ENCODE data around the gene SGCD.

The SGCD gene

DNA sequence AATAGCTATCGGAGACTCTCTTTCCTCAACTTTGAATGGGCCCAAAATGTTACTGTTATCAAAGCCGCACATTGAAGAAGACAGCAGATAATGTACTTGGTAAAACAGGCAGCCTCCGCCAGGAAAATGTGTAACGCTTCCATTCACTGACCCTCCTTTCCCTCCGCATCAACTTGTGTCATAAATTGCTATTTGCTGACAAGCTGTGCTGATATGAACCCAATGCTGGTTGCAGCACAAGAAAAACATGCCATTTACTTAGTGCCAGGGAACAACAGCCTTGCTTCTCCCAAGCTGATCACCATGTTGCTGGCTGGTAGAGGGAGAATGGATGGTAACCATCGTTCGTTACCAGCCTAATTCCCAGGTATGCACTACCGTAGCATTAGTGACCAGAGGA, 360.6 kb downstream of the SGCD start:
- no peak for DNase-seq (ENCODE audit: low read depth in 3 of 3)

DNA sequence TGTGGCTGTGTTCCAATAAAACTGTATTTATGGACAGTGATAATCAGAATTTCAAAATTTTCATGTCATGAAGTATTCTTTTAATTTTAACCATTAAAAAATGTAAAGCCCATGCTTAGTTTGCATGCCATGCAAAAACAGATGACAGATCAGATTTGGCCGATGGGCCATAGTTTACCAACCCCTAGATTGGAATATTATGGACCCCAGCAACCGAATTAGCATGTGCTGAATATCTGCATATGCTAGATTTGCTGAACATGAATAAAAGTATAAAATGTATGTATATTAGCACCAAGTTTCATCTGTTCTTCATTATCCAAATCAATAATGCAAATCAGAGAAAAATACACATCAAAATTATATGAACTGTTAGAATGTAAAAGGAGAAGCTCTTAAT, 364.6 kb downstream of the SGCD start:
- DNase-seq (ENCODE audit: low read depth in 3 of 3) = no peak

DNA sequence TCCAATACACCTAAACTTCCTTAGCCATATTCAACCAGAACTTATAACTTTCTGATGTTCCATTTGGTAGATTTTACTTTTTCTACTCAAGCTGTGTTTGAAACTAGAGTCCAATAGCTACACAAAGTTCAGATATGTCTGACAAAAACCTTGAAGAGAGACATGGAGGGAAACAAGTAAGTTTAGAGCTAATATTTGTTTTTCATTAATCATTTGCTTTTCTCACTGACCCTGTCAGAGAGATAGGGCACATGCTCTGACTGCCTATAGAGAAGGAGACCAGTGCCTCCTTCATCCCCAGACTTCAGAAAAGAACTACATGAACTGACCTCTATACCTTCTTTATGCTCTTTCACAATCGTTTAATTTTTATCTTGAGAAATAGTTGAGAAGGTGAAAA, 366.1 kb downstream of the SGCD start:
- DNase-seq (ENCODE audit: low read depth in 3 of 3) = no peak

DNA sequence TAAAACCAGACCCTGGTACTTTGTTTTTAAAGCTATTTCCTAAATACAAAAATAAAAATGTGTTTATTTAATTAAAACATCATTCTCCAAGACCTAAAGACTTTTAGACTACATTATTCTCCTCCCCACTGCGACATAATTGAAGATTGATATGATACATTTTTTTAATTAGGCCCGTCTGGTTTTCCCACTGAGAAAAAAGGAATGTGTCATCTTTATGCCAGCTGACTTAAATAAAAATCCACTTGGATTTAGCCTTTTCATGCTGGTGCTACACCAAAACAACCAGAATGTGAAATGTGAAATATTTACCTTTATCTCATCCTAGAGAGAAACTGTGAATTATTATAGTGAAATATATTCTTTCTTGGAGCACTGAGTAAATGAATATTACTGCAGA, 367.6 kb downstream of the SGCD start:
- DNase-seq (ENCODE audit: low read depth in 3 of 3) = no peak

DNA sequence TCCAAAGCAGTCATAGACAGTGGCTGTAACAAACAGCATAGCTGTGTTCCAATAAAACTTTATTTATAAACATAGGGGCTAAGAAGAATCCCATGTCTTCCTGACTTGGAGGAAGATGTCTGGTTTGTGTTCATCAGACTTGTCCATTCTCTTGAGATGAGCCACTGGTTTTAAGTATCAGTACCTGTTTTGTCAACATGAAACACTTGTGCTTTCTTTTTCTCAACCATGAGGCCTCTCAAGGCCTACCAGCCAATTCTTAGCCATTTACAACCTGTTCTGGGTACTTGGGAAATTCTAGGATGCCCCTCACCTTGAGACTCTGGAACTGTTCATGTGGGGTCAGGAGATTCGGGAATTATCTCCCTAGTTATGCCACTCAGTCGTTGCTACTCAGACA, 368.8 kb downstream of the SGCD start:
- no peak for DNase-seq (ENCODE audit: low read depth in 3 of 3)

DNA sequence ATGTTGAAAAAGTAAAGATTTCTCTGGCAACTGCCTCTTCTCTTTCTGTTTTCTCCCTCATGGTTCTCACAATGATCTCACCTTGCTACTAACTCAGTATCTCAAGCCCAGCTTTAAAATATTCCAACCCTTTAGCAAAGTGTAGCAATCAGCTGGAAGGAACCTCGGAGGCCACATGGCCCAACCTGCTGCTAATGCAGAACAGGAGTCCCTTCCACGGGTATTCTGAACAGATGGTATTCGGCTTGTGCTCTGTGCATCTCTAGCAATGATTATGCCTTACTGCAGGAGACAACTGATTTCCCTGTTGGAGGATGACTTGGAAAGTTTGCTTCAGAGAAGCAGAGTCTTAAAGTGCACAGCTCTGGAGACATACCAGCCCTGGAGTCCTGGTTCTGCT, 371.4 kb downstream of the SGCD start:
- DNase-seq (ENCODE audit: low read depth in 3 of 3) = no peak

DNA sequence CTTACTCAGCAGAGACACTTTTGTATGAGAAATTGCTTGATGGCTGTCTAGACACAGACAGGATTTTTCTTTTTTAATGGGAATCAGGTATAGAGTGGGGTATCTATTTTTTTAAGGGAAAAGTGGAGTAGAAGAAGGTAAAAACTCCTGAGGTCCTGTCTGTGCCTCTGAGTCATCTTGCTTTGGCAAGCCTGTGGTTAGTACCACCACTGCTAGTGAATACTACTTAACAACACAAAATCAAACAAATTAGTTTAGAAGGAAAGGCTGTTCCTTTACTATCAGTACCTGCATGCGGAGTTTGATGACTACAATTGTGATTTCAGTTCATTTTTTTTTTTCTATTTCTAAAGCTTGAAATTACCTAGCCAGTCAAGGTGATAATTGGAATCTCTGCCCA, 372.2 kb downstream of the SGCD start:
- no peak for DNase-seq (ENCODE audit: low read depth in 3 of 3)

DNA sequence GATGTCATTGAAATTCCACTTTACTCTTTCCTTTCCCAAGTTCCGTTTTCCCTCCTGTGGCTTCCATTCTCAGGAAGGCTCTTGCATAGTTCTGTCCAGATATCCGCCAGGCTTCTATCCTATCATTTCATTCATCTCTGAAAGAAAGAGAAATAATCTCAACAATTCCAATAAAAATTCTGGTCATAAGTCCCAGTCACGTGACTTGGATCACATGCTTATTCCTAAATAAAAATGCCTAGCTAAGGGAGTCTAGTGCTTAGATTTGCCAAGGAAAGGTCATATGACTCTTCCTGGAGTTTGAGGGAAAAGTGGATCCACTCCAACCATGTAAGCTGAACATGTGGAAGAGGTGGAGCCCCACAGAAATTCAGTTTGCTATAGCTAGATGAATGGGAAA, 377.2 kb downstream of the SGCD start:
- DNase-seq (ENCODE audit: low read depth in 3 of 3) = no peak

DNA sequence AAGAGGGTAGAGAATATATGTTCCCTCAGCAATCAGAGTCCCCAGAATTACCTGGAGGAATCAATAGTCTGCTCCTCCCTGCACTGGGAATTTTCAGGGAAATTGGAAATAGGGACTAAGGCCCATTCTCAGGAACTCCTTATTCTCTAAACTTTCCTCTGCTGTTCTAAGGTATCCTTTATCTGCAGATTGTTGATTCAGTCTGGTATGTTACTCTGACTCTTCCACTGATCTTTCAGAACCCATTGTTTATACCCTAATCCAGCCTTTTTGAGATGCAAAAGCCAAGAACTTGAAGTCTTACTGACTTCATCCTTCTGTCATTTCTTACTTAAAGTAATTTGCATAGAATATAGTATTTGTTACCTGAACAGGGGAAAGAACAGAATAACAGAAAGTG, 379.7 kb downstream of the SGCD start:
- no peak for DNase-seq (ENCODE audit: low read depth in 3 of 3)

DNA sequence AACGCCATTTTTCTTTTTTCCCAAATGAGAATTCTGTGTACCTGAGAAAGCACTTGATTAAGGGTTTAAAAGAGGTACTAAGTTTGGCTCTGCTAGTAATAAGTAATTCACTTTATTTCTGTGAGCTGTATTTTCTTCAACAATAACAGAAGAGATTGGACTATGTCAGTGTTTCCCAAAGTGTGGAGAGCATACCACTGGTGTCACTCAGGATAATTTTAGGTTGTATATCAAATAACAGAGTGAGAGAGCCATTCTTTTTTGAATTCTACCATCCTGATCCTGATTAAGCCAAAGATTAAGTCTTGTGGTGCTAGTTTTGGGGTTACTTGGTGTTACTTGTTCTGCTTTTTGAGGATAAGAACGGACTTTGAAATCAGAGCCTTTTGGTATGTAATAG, 380.8 kb downstream of the SGCD start:
- DNase-seq (ENCODE audit: low read depth in 3 of 3) = no peak

DNA sequence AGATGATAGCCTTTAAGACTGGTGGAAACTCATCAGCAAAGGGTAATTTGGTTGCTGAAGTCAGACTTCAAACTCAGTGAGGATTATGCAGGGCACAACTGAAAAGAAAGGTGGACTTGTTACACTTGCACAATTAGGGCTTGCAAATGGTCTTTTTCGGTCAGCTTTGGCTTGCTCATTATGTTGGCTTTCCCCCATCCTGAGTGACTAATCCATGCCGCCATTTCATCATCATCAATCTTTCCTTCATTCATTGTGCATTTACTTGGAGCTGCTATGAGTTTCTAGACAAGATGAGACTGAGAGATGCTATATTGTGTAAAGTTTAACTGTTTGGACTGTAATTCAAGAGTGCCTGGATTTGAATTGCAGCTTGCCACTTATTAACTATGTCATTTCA, 388.3 kb downstream of the SGCD start:
- no peak for DNase-seq (ENCODE audit: low read depth in 3 of 3)

DNA sequence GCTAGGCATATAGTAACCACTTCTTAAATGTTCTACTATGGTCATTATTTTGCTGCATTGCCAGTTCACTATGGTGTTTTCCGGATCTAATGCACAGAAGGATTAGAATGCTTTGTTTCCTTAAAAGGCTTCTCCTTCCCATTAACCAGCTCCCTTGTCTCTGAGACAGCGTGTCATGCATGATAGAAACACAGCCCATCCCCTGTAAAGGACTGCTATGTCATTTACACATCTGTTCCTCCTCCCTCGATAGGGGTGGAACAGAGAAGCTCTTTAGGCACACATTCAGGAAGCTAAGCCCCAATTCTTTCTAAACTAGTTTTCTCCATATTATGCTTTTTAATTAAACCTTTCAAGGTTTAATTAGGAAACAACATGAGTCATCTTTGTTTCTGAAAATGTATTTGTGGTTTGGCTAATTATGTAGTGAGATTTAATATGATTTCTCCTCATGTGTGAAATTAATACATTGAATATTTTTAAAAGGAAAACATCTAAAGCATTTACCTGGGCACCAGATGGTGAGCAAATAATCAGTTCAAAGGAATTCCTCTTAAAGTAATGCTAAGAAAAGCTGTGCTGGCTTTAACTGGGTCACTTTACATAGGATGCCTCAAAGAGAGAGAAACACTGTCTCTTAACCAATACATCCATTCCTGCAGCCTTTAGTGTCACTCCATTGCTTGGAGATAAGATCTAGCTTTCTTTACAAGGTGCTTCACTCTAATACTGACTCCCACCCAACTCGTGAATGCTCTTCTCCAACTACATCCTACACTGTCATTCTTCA, 389.8 kb downstream of the SGCD start:
- no peak for DNase-seq (ENCODE audit: low read depth in 3 of 3)

DNA sequence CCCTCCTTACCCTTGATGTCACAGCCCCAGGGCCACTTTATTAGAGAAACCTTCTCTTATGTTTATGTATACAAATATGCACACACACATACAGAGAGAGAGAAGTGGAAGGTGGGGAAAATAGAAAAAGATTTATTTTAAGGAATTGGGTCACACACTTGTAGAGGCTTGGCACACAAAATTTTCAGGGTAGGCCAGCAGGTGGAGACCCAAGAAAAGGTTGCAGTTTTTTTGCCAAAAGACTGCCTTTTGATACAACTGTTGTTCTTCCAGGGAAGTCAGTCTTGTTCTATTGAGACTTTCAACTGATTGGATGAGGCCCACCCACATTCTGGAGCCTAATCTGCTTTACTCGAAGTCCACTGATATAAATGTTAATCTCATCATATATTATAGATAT, 392.0 kb downstream of the SGCD start:
- no peak for DNase-seq (ENCODE audit: low read depth in 3 of 3)

DNA sequence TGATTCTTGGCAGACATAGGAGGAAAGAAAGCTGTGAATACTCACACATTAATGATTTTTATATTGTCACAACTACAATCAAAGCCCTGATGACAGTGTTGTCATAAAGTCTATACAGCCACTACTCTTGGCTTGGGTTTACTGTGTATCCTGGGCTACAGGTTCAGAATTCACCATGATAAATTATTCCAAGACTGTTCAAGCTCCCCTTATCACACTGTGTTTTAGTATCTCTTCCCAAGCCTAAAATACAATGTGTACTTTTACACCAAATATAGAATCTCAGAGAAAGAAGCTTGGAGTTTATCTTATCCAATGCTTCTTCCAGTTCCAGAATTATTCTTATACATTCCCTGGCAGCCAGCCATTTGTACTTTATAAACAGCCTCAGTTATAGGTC, 395.4 kb downstream of the SGCD start:
- no peak for DNase-seq (ENCODE audit: low read depth in 3 of 3)

DNA sequence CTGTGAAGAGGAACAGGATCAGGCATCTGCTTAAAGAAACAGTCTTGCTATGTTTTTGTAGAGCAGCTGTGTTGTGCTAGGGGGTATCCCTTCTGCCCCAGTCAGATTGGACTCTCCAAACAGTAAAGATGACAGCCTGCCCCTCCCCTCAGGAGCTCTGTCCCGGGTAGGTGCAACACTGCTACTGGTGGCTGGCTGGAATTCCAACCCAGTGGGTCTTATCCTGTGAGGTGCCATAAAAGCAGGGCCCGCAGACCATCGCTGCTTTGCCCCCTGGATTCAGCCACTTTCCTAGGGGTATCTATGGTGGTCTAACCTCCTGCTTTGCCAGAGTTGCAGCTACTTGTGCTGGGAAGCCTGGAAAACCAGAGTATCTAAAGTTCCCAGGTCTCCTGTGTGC, 408.5 kb downstream of the SGCD start:
- DNase-seq (ENCODE audit: low read depth in 3 of 3) = no peak

DNA sequence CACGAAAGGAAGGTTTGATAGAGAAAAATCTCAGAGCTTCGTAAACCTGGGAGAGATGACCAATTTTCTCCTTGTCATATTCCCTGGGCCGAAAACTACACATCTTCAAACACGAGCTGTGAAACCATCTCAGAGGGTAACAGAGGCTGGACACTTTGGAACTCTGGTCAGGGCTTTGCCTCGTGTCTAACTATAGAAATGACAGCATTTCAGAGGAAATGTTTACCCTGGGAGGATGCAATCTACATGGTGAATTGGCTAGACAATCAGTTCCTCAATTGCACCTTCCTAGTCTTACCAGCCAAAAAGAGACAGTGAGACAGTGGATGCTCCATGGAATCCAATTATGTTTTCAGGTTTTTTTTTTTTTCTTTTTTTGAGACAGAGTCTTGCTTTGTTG, 414.6 kb downstream of the SGCD start:
- no peak for DNase-seq (ENCODE audit: low read depth in 3 of 3)

DNA sequence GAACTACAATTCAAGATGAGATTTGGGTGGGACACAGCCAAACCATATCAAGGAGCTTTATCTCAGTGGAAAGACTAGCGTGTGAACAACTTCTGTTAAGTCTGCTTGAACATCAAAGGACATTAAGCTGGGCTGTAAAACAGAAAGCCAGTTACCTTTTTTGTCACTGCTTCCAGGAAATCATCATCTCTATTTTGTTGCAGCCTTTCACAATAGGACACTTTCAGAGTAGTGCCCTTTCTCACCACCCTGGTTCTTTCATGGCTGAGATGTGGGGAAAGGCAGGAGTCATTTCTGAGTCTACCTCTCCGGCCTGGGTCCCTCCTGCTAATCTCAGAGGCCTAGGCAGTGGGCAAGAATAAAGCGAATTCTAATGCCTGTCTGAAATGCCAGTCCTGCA, 426.9 kb downstream of the SGCD start:
- DNase-seq (ENCODE audit: low read depth in 3 of 3) = no peak

DNA sequence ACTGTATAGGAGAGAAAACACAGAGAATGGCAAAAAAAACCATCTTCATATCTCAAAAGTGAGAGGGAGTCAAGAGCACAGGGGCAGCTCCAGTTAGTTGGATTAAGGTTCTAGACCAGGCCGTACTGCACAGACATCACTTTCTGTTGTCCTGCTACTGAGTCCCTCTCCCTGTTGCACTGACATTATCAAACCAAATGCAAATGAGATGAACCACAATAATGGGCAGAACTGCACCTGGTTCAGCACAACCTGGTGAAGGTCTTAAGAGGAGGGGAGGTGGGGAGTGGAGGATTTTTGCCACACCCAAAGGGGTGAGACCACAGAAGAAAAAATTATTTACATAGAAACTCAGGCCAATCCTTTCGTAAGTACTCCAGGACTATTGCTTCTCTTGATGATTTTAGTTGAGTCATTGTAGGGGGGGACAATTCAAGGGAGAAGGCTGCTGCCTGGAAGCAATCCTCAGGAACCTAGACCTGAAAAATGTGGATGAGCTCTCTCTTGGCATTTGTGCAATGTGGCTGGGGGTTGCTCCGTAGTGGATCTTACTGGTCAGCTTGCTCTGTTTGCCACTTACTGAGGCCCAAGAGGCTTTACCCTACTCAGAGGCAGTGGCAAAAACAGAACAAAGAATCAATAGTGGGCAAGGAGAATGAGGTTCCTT, 428.6 kb downstream of the SGCD start:
- no peak for DNase-seq (ENCODE audit: low read depth in 3 of 3)

DNA sequence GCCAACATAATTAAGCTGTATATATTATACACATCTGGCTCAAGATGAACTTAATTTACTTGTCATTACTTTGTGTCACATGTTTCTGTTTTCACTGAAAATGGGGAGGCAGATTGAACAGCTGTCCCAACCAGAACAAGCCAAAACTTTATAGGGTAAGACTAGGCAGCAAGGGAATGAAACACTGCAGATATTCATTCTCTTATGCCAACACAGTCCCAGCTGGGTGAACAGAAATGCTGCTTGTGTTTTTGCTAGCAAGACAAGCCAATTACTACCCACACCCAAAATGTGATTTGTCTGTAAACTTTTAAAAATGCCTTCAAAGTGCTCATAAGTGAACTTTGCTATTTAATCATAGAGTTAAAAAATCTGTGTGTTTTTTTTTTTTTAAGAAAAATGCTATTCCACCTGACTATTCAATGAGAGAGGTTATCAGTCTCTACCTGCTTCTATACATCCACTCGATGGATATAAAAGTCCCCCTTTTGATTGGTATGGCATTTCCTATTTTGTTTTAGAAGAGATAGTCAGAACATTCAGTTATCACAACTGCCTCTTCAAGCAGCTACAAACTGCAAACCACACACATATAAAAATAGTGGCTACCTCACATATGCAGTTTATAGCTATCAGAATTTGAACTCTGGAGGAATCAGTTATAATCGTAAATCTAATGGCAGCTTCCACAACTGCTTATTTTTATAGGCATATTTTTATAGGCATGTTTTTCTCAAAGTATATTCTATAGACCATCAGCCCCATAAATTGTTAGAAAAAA, 431.2 kb downstream of the SGCD start:
- DNase-seq (ENCODE audit: low read depth in 3 of 3) = no peak

DNA sequence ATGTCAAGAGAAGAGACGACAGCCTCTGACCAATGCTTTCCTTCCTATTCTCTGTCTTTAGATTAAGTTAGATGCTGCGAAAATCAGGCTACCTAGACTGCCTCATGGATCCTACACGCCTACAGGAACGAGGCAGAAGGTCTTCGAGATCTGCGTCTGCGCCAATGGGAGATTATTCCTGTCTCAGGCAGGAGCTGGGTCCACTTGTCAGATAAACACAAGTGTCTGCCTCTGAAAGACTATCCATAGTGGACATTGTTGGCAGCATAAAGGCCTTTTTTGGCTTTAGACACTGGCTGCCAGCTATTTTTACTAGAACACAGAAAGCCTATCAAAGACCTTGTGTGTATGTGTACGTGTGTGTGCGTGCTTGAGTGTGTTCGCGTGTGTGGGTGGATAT, 432.2 kb downstream of the SGCD start:
- DNase-seq (ENCODE audit: low read depth in 3 of 3) = no peak

DNA sequence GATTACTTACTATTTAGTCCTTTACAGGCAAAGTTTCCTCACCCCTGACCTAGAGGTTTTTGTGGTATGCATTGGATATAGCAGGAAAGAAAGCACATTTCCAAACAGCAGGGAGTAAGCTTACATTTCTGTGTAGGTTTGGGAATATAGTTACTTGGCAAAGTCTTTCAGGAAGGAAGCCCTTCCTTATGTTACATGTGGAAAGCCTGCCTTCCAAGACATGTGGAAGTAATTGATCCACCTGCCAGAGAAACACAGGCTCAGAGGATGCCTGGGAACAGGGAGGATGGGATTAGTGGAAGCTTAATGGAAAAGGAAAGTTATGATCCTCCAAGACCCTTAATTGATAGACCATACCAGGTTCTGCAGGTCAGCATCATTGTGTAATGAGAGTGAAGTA, 435.8 kb downstream of the SGCD start:
- DNase-seq (ENCODE audit: low read depth in 3 of 3) = no peak

DNA sequence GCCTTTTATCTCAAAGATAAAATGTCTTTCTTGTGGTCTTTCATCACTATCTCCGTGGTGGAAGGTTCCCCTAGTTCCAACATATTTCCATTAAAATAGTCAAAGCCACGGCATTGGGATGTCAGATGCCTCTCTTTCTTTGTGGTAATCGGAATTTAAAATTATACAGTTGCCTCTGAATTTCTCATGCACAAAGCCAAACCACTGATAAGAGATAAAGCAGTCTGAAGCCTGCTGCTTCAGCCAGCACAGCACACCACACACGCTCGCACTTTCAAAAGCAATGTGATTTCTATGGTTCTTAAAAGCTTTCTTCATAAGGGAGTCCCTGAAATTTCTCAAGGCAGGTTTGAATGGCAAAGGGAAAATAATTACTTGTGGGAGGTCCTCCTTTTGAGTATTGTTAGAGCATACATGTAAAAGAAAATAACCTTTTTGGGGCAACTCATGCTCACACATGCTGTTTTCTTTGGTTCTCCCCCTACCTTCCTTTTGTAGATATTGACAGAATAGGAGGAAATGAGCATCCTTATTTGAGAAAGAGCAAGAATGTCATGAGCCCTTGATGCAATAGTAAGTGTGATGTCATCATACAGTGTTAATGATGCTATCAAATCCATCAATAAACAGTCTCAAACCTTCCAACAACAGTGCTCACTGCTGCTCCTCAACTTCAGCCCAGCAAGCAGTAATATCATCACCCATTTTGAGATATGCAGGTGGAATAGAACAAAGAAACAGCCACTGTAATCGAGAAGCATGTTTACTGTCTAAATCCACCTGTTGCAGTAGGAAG, 437.4 kb downstream of the SGCD start:
- no peak for DNase-seq (ENCODE audit: low read depth in 3 of 3)

Data from stimulated activated CD4-positive, alpha-beta T cell treated with anti-CD3 and anti-CD28 coated beads, TNF-alpha, amount 100 ng/mL, for 24 hours (primary cell).